NCI-H460 (cell line): ENCODE results near the gene SNAPC1. TPM values are rescaled to one million over a fixed set of nuclear protein-coding genes. Genes with fewer than 3 reads are reported as not detected.
"Not testable (repeated sequence)": the region's sequence is repeated elsewhere in the genome, so short reads cannot be mapped to it uniquely, and the experiment has no call there.

ENCODE experiments used
- DNase-seq: peaks from one replicate; pipeline ENCODE4 v3.0.0-alpha.2; 2016; ENCODE audit warnings: low read depth; ENCODE audit errors: extremely low read depth
- total RNA-seq: library from RNA; depleted of rRNA; stranded (reverse); fragments of >200 nt; shearing (Covaris generic); gene quantifications from 2 replicates; pipeline ENCODE4 v1.2.3, GENCODE V29; 2014

SNAPC1 gene
- total RNA-seq, 1 experiment from 2014 or later = 43.4 TPM

- DNase-seq = no peak
Measured at GRCh38 chr14:61749264-61749663, 13.0 kb upstream of the SNAPC1 start.

- DNase-seq = no peak
Measured at GRCh38 chr14:61749867-61750266, 12.4 kb upstream of the SNAPC1 start.

- peak; percentile 76 for DNase-seq
Measured at GRCh38 chr14:61750708-61751474, 11.3 kb upstream of the SNAPC1 start.

GRCh38 chr14:61751475-61751989 lies 10.7 kb upstream of the SNAPC1 start:
- DNase-seq = no peak

GRCh38 chr14:61752626-61753025 lies 9.6 kb upstream of the SNAPC1 start:
- DNase-seq = no peak

- DNase-seq = no peak
Measured at GRCh38 chr14:61753631-61754030, 8.6 kb upstream of the SNAPC1 start.

- no peak for DNase-seq
Measured at GRCh38 chr14:61754627-61755381, 7.4 kb upstream of the SNAPC1 start.

- not testable (repeated sequence) for DNase-seq
Measured at GRCh38 chr14:61755382-61755742, 6.9 kb upstream of the SNAPC1 start.

GRCh38 chr14:61756135-61756534 lies 6.1 kb upstream of the SNAPC1 start:
- no peak for DNase-seq

GRCh38 chr14:61759878-61760277 lies 2.3 kb upstream of the SNAPC1 start:
- no peak for DNase-seq

GRCh38 chr14:61761557-61761956 lies 663 bp upstream of the SNAPC1 start:
- DNase-seq = no peak

- no peak for DNase-seq
Measured at GRCh38 chr14:61764342-61765122, 2.3 kb downstream of the SNAPC1 start.

GRCh38 chr14:61765225-61765943 lies 3.2 kb downstream of the SNAPC1 start:
- no peak for DNase-seq

- DNase-seq = no peak
Measured at GRCh38 chr14:61766151-61766550, 3.9 kb downstream of the SNAPC1 start.

GRCh38 chr14:61768240-61768639 lies 6.0 kb downstream of the SNAPC1 start:
- no peak for DNase-seq

- DNase-seq = no peak
Measured at GRCh38 chr14:61769893-61770292, 7.7 kb downstream of the SNAPC1 start.

GRCh38 chr14:61774861-61775260 lies 12.6 kb downstream of the SNAPC1 start:
- DNase-seq = no peak

- no peak for DNase-seq
Measured at GRCh38 chr14:61780125-61780524, 17.9 kb downstream of the SNAPC1 start.

GRCh38 chr14:61797309-61797708 lies 35.1 kb downstream of the SNAPC1 start:
- no peak for DNase-seq

- no peak for DNase-seq
Measured at GRCh38 chr14:61802010-61802568, 39.9 kb downstream of the SNAPC1 start.
